Activated T-cell treated with anti-CD3 and anti-CD28 coated beads, Interleukin-2, amount 50 U/mL, for 4 hours (primary cell): ENCODE results near the gene PDCL3. TPM values are rescaled to one million over a fixed set of nuclear protein-coding genes. Genes with fewer than 3 reads are reported as not detected.

ENCODE experiments used
- total RNA-seq, 3 donors: library from RNA; stranded (reverse); gene quantifications; one replicate each; pipeline ENCODE4 v1.2.1, GENCODE V29; 2021

The PDCL3 gene
- total RNA-seq, 3 donors from 2014 or later: 42.1 to 43.5 (median 43.2) TPM

Other genes starting within 250 kb of the PDCL3 start
- under 1 TPM; 0.03 to 0.25 (median 0.05) TPM for gene LONRF2, start 240.5 kb upstream of the PDCL3 start, total RNA-seq
- 10 to 100 TPM in 2 of 3 donors, 1 to 10 TPM in 1; 9.5 to 12.1 (median 10.3) TPM for gene CHST10, start 145.3 kb upstream of the PDCL3 start, total RNA-seq
- not detected for gene NMS, start 92.5 kb upstream of the PDCL3 start, total RNA-seq